NCI-H510A (cell line): ENCODE measurements around the gene HS2ST1.

ENCODE experiments used
- DNase-seq: peaks from one replicate; lab custom pipeline; 2025; lab: John Stamatoyannopoulos, UW

HS2ST1 gene

GRCh38 chr1:87137342-87137739 is 222.9 kb downstream of the HS2ST1 start:
- no peak for DNase-seq

GRCh38 chr1:87140831-87141540 is 226.6 kb downstream of the HS2ST1 start:
- no peak for DNase-seq

GRCh38 chr1:87141556-87141955 is 227.1 kb downstream of the HS2ST1 start:
- peak; percentile 82 for DNase-seq

- no peak for DNase-seq
These were observed 229.1 kb downstream of the HS2ST1 start for GRCh38 chr1:87143413-87144135.

GRCh38 chr1:87144316-87144895 is 230.0 kb downstream of the HS2ST1 start:
- DNase-seq, result no peak

GRCh38 chr1:87144981-87145380 is 230.5 kb downstream of the HS2ST1 start:
- DNase-seq, result no peak

GRCh38 chr1:87146538-87146937 is 232.1 kb downstream of the HS2ST1 start:
- no peak for DNase-seq

- DNase-seq, result no peak
These were observed 232.6 kb downstream of the HS2ST1 start for GRCh38 chr1:87146986-87147385.

GRCh38 chr1:87147851-87148250 is 233.4 kb downstream of the HS2ST1 start:
- DNase-seq, result no peak

- no peak for DNase-seq
These were observed 234.2 kb downstream of the HS2ST1 start for GRCh38 chr1:87148661-87149060.

GRCh38 chr1:87149241-87150041 is 235.0 kb downstream of the HS2ST1 start:
- DNase-seq, result no peak

GRCh38 chr1:87150143-87150542 is 235.7 kb downstream of the HS2ST1 start:
- DNase-seq, result no peak

- peak; percentile 87 for DNase-seq
These were observed 237.3 kb downstream of the HS2ST1 start for GRCh38 chr1:87151500-87152421.

- DNase-seq, result peak; percentile 32
These were observed 239.9 kb downstream of the HS2ST1 start for GRCh38 chr1:87154384-87154783.

GRCh38 chr1:87155170-87155569 is 240.7 kb downstream of the HS2ST1 start:
- DNase-seq, result no peak

- no peak for DNase-seq
These were observed 241.2 kb downstream of the HS2ST1 start for GRCh38 chr1:87155648-87156047.

GRCh38 chr1:87156124-87156523 is 241.7 kb downstream of the HS2ST1 start:
- no peak for DNase-seq

- no peak for DNase-seq
These were observed 245.0 kb downstream of the HS2ST1 start for GRCh38 chr1:87159378-87159915.
